SJSA1 (cell line): Measurements from ENCODE around the gene DDX31. TPM values are rescaled to one million over a fixed set of nuclear protein-coding genes. Genes with fewer than 3 reads are reported as not detected.
"Not testable (repeated sequence)": the region's sequence is repeated elsewhere in the genome, so short reads cannot be mapped to it uniquely, and the experiment has no call there.

Experiments used
- DNase-seq, 2 experiments: peaks; one replicate each; pipeline ENCODE4 v3.0.0-alpha.2; 2015 to 2020; ENCODE audit warnings: low spot score in 2 of 2, low read depth in 1 of 2
- H3K27ac ChIP-seq: fragments of 250-450 bp; sonication (Bioruptor Pico); 2 replicates; pipeline ENCODE4 v1.5.1; 2020; ENCODE audit warnings: mild to moderate bottlenecking, moderate library complexity
- H3K27me3 ChIP-seq: fragments of 250-450 bp; sonication (Bioruptor Pico); replicated peaks from 2 replicates; pipeline ENCODE4 v1.5.1; 2020; ENCODE audit warnings: mild to moderate bottlenecking, moderate library complexity
- H3K36me3 ChIP-seq: fragments of 250-450 bp; sonication (Bioruptor Pico); 2 replicates; pipeline ENCODE4 v1.5.1; 2020; ENCODE audit warnings: mild to moderate bottlenecking
- H3K4me1 ChIP-seq: fragments of 250-450 bp; sonication (Bioruptor Pico); replicated peaks from 2 replicates; pipeline ENCODE4 v1.6.1; 2021; ENCODE audit warnings: mild to moderate bottlenecking
- H3K4me3 ChIP-seq: fragments of 250-450 bp; sonication (Bioruptor Pico); 2 replicates; pipeline ENCODE4 v1.5.1; 2020; ENCODE audit warnings: mild to moderate bottlenecking
- H3K9me3 ChIP-seq: fragments of 250-450 bp; sonication (Bioruptor Pico); replicated peaks from 2 replicates; pipeline ENCODE4 v1.5.1; 2020; ENCODE audit warnings: mild to moderate bottlenecking
- total RNA-seq: library from RNA; depleted of rRNA; stranded (reverse); fragments of >200 nt; shearing (Covaris generic); gene quantifications from 2 replicates; pipeline ENCODE4 v1.2.3, GENCODE V29; 2014

DDX31 gene
- total RNA-seq, 1 experiment from 2014 or later = 12.1 TPM

DNA sequence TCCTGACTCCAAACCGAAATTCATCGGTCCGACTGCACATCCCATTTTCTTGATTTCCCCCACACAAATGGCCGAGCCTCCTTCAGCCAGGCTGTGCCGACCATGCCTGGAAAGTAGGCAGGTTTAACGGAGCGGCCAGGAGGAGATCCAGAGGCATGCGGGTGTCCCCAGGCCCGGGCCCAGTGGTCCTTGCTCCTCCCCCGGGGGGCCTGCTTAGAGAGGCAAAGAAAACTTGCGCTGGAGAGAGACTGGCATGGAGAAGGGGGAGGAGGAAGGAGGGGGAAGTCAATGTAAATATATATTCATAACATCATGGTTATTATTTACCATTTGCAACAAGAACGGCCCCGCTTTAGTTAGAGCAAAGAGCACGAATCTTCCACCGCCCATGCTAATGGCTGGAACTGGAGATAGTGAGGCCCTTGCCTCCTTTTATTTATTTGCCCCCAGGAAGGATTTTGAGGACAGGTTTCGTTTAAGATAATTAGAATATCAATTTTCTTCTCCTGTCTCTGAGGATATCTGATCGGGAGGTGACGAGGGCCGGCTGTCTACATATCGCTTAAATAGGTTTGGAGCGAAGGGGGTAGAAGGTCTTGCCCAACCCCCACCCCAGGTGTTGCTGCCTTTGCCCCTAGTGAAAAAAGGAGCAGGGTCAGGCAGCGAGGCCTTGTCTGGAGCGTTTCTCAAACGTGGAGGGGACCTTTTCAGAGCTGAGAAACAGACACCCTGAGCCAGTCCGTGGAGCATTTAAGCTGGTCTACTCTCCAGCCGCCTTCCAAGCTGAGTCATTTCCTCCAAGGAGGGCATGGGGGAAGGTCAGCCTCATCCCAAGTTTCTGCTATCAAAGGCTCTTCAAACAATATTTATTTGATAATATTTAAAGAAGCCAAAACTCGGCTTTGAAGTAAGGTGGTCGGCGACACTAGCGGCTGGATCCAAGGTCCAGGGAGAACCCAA, 84.9 kb downstream of the DDX31 start:
- Histone ChIP-seq H3K4me1 (peaks cover 5% of the 10 kb centered on the region), H3K36me3 (no peaks in the 10 kb centered on the region), H3K9me3 (no peaks in the 10 kb centered on the region), H3K27me3 (peaks cover 96% of the 10 kb centered on the region), H3K4me3 (no peak overlapping the region), H3K27ac (no peak overlapping the region)
- DNase-seq = no peak

DNA sequence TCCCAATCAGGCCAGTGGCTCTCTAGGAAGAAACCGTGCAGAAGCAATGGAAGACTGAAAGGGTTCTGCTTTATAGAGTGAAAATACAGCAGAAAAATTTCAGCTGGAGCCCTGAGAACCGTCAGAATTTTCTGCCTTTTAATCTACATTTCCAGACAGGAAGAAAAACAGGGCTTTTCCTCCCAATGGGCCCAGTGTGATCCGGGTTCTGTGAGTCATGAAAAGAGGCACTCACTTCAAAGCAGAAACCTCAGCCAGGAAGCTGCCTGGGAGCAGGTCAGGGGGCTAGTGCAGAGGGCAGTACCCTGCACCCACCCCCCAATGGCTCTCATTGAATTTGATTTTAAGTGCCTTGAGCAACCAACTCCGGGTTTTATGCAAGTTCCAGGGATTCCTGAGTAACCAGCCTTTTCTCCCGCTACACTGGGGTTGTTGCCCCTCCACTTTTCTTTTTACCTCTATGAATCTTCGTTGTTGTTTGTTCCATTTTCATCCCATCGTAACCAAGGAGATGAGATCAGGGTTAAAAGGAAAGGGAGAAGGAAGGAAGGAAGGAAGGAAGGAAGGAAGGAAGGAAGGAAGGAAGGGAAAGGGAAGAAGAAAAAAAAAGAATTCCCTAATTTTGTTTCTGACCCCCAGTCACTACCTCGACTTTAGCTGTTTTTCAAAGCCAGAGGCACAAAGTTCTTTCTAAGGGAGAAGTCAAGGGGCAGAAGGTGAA, 86.0 kb downstream of the DDX31 start:
- Histone ChIP-seq H3K36me3 (no peaks in the 10 kb centered on the region), H3K4me3 (no peak overlapping the region), H3K27me3 (peaks cover 96% of the 10 kb centered on the region), H3K9me3 (no peaks in the 10 kb centered on the region), H3K27ac (no peak overlapping the region), H3K4me1 (peaks cover 5% of the 10 kb centered on the region)
- DNase-seq = no peak

- DNase-seq = no peak
- Histone ChIP-seq H3K27me3 (peaks cover 94% of the 10 kb centered on the region), H3K27ac (no peak overlapping the region), H3K4me3 (no peak overlapping the region), H3K9me3 (no peaks in the 10 kb centered on the region), H3K4me1 (peaks cover 5% of the 10 kb centered on the region), H3K36me3 (no peaks in the 10 kb centered on the region)
These were observed 86.8 kb downstream of the DDX31 start for GRCh38 chr9:132582786-132583583.

- Histone ChIP-seq H3K4me3 (no peak within 1 kb of the TSS), H3K9me3 (no peaks in the 10 kb centered on the region), H3K36me3 (no peaks in the 10 kb centered on the region), H3K27me3 (peaks cover 93% of the 10 kb centered on the region), H3K27ac (no peak within 1 kb of the TSS), H3K4me1 (peaks cover 5% of the 10 kb centered on the region)
- DNase-seq = no peak
These were observed 87.5 kb downstream of the DDX31 start, which contains the start of gene BARHL1 for GRCh38 chr9:132582276-132582785. Gene BARHL1 (plus strand): TSS chr9:132582606. CDS start chr9:132582798, 192 bp downstream.

DNA sequence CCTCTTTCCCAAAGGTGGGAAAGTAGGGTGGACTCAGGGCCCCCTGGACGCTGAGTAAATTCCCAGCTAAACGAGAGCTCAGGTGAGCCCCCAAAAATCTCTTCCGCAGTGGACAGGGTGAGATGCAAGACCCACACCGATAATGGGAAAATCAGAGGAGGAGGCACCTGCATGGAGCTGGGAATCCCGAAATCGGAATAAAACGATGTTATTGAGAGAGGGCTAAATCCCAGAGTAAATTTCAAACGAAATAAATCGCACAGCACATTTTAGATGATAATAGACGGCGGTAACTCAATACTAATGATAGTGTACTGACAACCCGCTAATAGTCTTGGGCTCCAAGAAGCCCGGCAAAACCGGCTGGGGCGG, 90.4 kb downstream of the DDX31 start:
- DNase-seq = no peak
- H3K9me3 ChIP-seq = no peaks in the 10 kb centered on the region
- H3K27ac ChIP-seq = no peak overlapping the region
- no peaks in the 10 kb centered on the region; the same call in 1 of the 2 replicates for H3K4me1 ChIP-seq
- H3K4me3 ChIP-seq = no peak overlapping the region
- H3K36me3 ChIP-seq = no peaks in the 10 kb centered on the region
- peaks cover 78% of the 10 kb centered on the region for H3K27me3 ChIP-seq

DNA sequence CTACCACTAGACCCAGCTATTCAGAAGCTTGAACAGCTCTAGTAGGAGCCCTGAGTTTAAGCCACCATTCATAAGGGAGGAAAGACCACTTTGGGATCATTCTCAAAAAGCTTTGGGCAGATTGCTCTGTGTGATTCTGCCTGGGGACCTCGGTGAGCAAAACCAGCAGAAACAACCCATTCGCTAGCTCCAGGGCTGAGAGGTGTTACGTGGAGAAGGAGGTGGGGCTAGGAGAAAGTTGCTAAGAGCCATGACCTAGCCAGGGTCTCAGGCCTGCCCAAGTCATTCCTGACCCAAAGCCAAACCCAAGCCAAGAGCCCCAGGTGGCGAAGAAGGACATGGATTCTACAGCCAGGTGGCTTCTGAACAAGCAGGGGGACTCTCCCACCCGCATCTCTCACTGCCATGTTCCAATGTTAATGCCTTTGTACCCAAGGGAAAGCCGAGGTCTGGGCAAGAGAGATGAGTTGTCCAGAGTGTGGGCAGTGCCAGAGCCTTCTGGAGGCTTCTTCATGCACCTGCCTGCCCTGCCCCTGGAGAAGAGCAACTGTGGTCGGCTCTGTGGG, 91.3 kb downstream of the DDX31 start:
- no peaks in the 10 kb centered on the region for H3K9me3 ChIP-seq

GRCh38 chr9:132577119-132577518, 92.7 kb downstream of the DDX31 start:
- Histone ChIP-seq H3K4me1 (no peaks in the 10 kb centered on the region; the same call in 1 of the 2 replicates), H3K27me3 (peaks cover 79% of the 10 kb centered on the region), H3K4me3 (no peak overlapping the region), H3K36me3 (no peaks in the 10 kb centered on the region), H3K27ac (no peak overlapping the region), H3K9me3 (no peaks in the 10 kb centered on the region)
- DNase-seq = no peak

More for the DNA sequence above, 91.3 kb downstream of the DDX31 start:
- H3K4me3 ChIP-seq = no peak overlapping the region
- peaks cover 78% of the 10 kb centered on the region for H3K27me3 ChIP-seq
- no peaks in the 10 kb centered on the region for H3K36me3 ChIP-seq
- no peaks in the 10 kb centered on the region; the same call in 1 of the 2 replicates for H3K4me1 ChIP-seq
- DNase-seq = no peak
- no peak overlapping the region for H3K27ac ChIP-seq

- Histone ChIP-seq H3K9me3 (no peaks in the 10 kb centered on the region), H3K4me1 (no peaks in the 10 kb centered on the region), H3K27me3 (peaks cover 69% of the 10 kb centered on the region), H3K36me3 (no peaks in the 10 kb centered on the region), H3K27ac (no peak overlapping the region), H3K4me3 (no peak overlapping the region)
- no peak for DNase-seq
These were observed 94.0 kb downstream of the DDX31 start for GRCh38 chr9:132575811-132576210.

GRCh38 chr9:132575005-132575609, 94.7 kb downstream of the DDX31 start:
- H3K4me3 ChIP-seq = no peak overlapping the region
- no peak overlapping the region for H3K27ac ChIP-seq
- H3K4me1 ChIP-seq = no peaks in the 10 kb centered on the region
- peaks cover 62% of the 10 kb centered on the region for H3K27me3 ChIP-seq
- no peaks in the 10 kb centered on the region for H3K9me3 ChIP-seq
- H3K36me3 ChIP-seq = no peaks in the 10 kb centered on the region
- peak; percentile 45 to 81 for DNase-seq

DNA sequence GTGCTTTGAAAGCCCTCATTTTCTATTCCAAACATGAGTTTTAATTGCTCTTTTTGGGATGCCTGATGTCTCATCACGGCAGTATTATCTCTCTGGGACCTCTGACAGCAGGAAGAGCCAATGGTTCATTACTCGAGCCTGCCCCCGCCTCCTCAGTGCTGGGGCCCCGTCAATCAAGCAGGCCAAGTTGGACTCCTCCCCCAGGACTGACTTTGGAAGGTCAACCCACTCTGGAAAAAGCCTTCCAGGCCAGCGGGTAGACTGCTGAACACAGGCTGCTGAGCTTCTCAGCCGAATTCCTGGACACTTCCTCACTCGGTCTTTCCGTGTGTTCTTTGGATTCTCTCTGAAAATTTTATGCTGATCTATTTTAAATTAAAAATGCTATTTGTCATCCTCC, 96.9 kb downstream of the DDX31 start:
- no peaks in the 10 kb centered on the region for H3K4me1 ChIP-seq
- no peak for DNase-seq
- H3K27ac ChIP-seq = no peak overlapping the region
- peaks cover 42% of the 10 kb centered on the region for H3K27me3 ChIP-seq
- no peak overlapping the region for H3K4me3 ChIP-seq
- H3K9me3 ChIP-seq = no peaks in the 10 kb centered on the region
- H3K36me3 ChIP-seq = no peaks in the 10 kb centered on the region

- Histone ChIP-seq H3K36me3 (no peaks in the 10 kb centered on the region), H3K27ac (no peak overlapping the region), H3K27me3 (peaks cover 45% of the 10 kb centered on the region), H3K4me3 (no peak overlapping the region), H3K9me3 (no peaks in the 10 kb centered on the region), H3K4me1 (no peaks in the 10 kb centered on the region)
- no peak for DNase-seq
These were observed 97.8 kb downstream of the DDX31 start for GRCh38 chr9:132571806-132572600.

- not testable (repeated sequence) for H3K27ac ChIP-seq, H3K36me3 ChIP-seq, H3K4me1 ChIP-seq, H3K4me3 ChIP-seq, DNase-seq, H3K9me3 ChIP-seq
- peaks cover 38% of the 10 kb centered on the region for H3K27me3 ChIP-seq
These were observed 101.0 kb downstream of the DDX31 start for GRCh38 chr9:132568787-132569186.
